H1 (cell line): ENCODE results near the gene TRIM9. TPM values are rescaled to one million over a fixed set of nuclear protein-coding genes. Genes with fewer than 3 reads are reported as not detected.

Source experiments
- CHD7 ChIP-seq: fragments of 300-600 bp; sonication (generic); IDR thresholded peaks from 2 replicates; pipeline ENCODE4 v1.7.1; 2012; ENCODE audit warnings: low read length, moderate library complexity, mild to moderate bottlenecking, inconsistent platforms; ENCODE audit not compliant: insufficient replicate concordance
- CREB1 ChIP-seq: IDR thresholded peaks from 2 replicates; pipeline ENCODE4 v1.6.1; 2012; ENCODE audit warnings: inconsistent platforms
- CTCF ChIP-seq, 3 experiments: IDR thresholded peaks; 1 replicate in 2 of 3; 2 replicates in 1 of 3; pipeline versions ENCODE4 v1.5.1 to v1.6.1; 2011; ENCODE audit warnings: low read length in 3 of 3, mild to moderate bottlenecking in 3 of 3, inconsistent platforms in 2 of 3, low read depth in 1 of 3, moderate library complexity in 1 of 3; ENCODE audit not compliant: insufficient read depth in 1 of 3; ENCODE audit errors: control extremely low read depth in 1 of 3
- GABPA ChIP-seq: IDR thresholded peaks from 2 replicates; pipeline ENCODE4 v1.6.1; 2011; ENCODE audit warnings: mild to moderate bottlenecking, low read length, moderate library complexity, borderline replicate concordance; ENCODE audit not compliant: insufficient read depth
- MAX ChIP-seq: IDR thresholded peaks from 2 replicates; pipeline ENCODE4 v1.6.1; 2012; ENCODE audit warnings: inconsistent platforms
- SIRT6 ChIP-seq: IDR thresholded peaks from one replicate; pipeline ENCODE4 v1.7.1; 2012; ENCODE audit warnings: low read length, inconsistent platforms
- SP4 ChIP-seq: IDR thresholded peaks from 2 replicates; pipeline ENCODE4 v1.6.1; 2012; ENCODE audit warnings: low read length, inconsistent platforms
- SUZ12 ChIP-seq: fragments of 200-600 bp; sonication (generic); IDR thresholded peaks from 2 replicates; pipeline ENCODE4 v1.6.1; 2012; ENCODE audit warnings: mild to moderate bottlenecking, inconsistent platforms, low read length, moderate library complexity, mixed read lengths
- TAF1 ChIP-seq: IDR thresholded peaks from 2 replicates; pipeline ENCODE4 v1.6.1; 2011; ENCODE audit warnings: mild to moderate bottlenecking, low read depth, low read length
- polyA plus RNA-seq, 7 experiments: library from polyadenylated mRNA; depleted of rRNA in 3 of 7; stranded (reverse) in 5 of 7; unstranded in 2 of 7; fragments of >200 nt in 5 of 7; fragments of 200-250 nt in 2 of 7; gene quantifications; 1 replicate in 5 of 7; 2 replicates in 1 of 7; 4 replicates in 1 of 7; pipeline versions ENCODE4 v1.2.1 to v1.2.3, GENCODE V29; 2011 to 2013; ENCODE audit warnings: missing spikeins in 2 of 7, mixed read lengths in 2 of 7
- total RNA-seq: library from RNA; stranded (reverse); fragmentation: NEBNext Ultra II Directional; extraction: Animal tissue kit (Norgen Biotek cat#: 25700); gene quantifications from 2 replicates; pipeline ENCODE4 v1.2.1, GENCODE V29; 2021

The TRIM9 gene
- total and polyA plus RNA-seq, 2 of the 8 experiments (the other 6 are each of a cell fraction or from before 2014, with no cell fraction given), result 2.7 to 5.4 TPM

- TF ChIP-seq CHD7 (no peak), CREB1 (no peak), GABPA (no peak), CTCF (IDR thresholded peaks at IDR 0.05; ENCODE audit: control extremely low read depth in 1 of 3, insufficient read depth in 1 of 3, low read depth in 1 of 3, low read length in 3 of 3) (no peak), SUZ12 (no peak), SIRT6 (no peak), TAF1 (no peak), MAX (no peak), SP4 (no peak)
Observed at GRCh38 chr14:51140338-51140737, 45.4 kb upstream of the TRIM9 start (continued).
